Left kidney (tissue), 2 donors: ENCODE data around the gene KLK8. TPM values are rescaled to one million over a fixed set of nuclear protein-coding genes. Genes with fewer than 3 reads are reported as not detected.
"Not testable (repeated sequence)": the region's sequence is repeated elsewhere in the genome, so short reads cannot be mapped to it uniquely, and the experiment has no call there.

ENCODE experiments used
- DNase-seq: peaks from one replicate; pipeline ENCODE4 v3.0.0-alpha.2; 2013
- polyA plus RNA-seq: library from polyadenylated mRNA; unstranded; fragments of 120-200 nt; gene quantifications from one replicate; pipeline ENCODE4 v1.2.1, GENCODE V29; 2013; ENCODE audit not compliant: insufficient read length

KLK8 gene
- polyA plus RNA-seq, 1 donor, result 3.9 TPM

DNA sequence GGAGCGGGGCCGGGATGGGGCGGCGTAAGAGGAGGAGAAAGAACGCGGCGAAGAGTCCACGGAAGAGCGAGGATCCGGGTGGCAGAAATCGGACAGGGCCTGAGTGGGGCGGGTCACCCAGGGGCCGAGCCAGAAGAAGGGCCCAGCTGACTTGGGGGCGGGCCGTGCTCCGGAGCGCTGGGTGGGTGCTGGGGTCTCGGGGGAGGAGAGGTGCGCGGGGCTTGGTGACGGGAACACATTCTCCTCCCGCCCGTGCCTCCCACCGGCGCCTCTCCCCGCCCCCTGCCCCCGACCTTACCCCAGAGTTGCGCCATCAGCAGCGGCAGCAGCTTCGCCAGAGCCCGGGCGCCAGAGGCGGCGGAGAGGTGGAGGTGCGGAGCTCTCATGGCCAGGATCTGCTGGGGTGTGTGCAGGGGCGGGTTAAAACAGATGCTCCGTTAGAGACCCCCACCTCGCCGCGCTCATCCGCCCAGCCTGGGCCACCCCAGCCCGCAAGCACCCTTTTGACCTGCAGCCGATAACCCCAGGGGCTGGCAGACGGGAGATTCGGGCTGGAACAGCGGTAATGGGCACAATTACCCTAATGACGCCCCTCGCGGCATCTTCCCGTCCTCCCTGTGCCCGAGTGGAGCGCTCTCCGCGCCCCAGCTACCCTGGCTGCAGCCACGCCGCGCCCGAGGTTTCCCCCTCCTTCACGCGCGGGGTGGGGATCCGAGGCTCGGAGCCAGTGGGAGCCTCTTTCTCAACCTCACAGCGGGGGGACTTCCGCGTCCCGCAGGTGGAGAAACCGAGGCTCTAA lies 17.5 kb upstream of the KLK8 start:
- no peak for DNase-seq

DNA sequence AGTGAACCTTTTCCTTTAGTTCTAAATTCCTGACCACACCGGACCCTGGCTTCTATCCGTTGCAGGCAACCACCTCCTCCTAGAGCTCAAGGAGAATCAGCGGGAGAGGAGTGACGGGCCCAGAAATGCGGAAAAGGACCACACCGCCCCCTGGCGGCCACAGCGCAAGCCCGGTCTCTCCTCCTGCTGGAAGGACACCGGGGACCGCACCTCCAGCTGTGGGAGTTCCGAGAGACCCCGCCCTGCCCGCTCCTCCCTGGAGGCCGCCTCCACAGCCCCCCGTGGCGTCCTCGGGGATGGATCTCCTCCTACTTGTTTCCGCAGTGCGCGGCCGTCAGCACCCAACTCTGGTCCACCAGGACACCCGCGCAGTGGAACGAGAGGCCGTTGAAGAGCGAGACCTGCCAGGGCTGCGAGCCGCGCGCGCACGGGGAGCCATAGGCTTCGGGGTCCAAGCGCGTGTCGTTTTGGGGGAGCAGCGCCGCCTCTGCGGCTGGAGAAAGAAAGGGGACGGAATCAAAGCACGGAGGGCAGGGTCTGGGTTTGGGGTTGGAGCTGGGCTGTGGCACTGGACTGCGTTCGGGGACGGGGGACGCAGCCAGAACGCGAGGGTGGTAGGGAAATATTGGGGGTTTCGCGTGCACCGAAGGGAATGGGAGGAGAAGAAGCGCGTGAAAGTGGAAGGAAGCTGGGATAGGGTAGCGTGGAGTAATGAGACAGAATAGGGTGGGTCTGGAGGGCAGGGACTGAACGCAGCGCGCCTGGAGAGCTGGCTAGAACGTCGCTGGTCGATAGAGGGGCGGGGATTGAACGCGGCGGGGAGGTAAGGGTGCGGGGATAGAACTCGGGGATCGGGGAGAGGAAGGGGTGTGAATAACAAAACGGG lies 15.6 kb upstream of the KLK8 start:
- DNase-seq, result peak; percentile 51

DNA sequence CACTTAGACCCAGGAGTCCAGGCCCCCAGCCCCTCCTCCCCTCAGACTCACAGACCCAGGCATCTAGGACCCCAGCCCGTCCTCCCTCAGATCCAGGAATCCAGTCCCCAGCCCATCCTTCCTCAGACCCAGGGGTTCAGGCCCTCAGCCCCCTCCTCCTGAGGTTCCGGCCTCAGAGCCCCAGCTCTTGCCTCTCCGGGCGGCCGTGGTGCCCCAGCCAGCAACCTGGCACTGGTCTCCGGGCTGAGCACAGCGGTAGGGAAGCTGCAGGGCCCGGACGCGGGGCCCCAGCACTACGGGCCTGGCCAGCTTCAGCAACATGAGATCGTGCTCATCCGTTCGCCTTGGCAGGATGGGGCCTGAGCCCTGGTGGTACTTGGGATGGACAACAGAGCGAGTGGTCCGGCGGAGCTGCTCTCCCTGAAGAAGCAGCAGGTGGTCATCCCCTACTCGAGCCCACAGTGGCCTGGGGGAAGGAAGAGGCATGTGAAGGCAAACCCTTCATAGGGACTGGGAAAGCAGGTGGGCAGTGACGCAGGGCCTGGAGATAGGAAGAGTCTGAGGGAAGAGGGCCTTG lies 14.4 kb upstream of the KLK8 start:
- no peak for DNase-seq

DNA sequence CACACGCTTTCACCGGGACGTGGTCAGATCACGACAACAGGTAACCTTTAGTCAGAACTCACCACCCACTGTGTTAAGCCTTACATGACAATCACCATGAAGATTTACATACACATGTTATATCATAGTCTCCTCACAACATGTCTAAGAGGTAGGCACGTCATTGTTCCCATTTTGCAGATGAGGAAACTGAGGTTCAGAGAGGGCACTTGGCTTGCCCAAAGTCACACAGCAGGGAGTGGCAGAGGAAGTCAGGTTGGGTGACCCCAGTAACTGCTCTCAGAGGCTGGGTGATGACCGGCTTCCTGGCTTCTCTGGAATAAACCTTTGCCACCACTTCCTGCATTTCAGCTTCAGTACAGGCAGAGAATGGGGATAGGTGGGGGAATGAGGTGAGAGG lies 12.8 kb upstream of the KLK8 start:
- DNase-seq, result no peak

DNA sequence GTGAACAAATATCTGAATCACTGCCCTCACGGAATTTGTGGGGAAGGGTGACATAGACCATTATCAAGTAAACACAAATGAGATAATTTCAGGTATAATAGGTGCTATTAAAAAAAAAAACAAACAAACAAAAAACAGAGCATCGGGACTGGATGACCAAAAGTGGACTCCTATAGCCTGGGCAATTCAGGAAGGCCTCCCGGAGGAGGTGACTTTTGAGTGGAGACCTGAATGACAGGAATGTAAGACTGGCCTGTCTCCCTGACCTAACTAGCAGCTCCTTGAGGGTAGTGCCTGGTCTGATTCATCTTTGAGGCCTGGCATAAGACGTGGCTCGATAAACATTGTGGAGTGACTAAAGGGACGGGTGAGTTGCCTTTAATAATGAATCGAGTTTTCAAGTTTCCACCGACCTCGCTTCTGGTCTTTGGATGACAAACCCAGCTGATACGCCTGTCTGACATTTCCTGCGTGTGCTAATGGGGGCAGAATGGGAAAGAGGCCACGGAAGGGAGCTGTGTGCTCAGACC lies 11.3 kb upstream of the KLK8 start:
- DNase-seq, result no peak

DNA sequence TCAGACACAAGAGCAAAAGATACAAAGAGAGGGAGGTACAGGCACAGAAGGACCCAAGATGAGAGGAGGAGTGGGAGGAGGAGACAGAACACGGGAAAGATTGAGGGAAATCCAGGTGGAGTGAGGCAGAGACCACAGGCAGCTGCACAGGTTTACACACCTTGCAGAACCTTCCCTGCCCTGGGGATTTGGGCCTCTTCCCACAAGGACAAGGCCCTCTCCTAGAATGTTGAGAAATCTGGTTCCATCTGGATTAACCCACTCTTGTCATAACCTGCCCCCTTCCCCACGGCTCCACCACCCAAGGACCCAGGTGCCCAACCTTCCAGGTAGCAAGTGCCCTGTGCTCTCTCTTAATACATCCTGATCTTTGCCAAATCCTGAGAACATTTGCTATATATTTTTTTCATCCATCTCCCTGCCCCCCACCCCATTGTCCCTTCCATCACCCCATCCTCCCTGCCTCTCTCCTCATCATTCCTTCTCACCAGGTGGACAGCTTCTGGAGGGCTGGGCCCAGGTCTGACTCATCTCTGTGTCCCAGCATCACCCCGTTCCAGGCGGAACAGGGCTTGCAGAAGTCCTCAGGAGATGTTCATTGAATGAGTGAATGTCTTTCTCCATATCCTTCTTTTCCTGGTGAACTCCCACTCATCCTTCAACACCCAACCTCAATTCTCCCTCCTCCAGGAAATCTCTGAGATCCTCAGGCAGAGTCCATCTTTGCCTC lies 8.8 kb upstream of the KLK8 start:
- DNase-seq, result no peak

DNA sequence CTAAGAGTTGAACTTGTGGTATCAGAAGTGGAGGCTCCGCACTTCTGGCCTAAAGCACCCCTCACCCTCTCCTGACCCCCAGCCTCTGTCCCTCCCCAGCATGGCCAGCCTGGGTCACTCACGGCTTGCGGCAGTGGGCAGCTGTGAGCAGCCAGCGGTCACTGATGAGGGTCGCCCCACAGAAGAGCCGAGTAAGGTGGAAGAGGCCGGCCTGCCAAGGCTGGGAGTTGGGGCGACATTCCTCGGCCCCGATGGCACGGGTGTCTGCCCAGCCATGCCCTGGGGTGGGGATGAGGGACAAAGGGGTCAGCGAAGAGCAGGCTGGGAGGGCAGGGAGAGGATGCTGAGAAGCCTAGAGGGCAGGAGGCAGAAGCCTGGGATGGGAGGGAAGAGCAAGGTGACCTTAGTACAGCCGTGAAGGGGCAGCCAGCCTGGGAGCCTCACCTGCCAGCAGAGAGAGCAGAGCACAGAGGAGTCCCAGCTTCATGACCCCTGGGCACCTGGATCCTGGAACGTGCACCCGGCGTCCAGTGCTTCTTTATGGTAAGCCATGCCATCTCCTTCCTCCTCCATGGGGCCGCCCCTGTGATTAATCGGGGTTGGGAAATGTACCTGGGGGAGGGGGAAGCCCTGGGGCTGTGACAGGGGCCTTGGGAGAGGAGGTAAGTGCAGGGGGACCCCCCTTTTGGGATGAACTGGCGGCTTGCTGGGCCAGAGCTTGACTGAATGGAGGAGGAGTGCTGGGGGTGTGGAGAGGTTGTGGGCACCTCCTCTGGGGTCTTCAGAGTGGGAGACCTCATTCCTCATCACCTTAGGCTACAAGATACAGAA lies 7.9 kb upstream of the KLK8 start:
- no peak for DNase-seq

DNA sequence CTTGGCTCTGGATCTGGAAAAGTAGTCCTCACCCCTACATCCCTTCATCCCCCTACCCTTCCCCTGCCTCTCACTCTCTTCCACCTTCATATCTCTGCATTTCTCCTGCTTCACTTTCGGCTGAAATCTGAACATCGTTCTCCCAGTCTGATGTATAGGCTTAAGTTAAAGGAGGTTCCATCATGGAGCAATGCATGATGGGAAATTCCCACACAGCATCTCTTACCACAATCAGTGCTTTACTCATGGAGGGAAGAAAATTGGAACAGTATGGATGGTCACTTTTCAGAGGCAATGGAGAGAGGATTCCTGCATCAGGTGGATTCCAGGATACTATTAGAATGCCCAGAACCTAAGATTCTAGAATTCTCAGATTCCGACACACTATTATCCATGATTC lies 6.1 kb upstream of the KLK8 start:
- DNase-seq, result no peak

DNA sequence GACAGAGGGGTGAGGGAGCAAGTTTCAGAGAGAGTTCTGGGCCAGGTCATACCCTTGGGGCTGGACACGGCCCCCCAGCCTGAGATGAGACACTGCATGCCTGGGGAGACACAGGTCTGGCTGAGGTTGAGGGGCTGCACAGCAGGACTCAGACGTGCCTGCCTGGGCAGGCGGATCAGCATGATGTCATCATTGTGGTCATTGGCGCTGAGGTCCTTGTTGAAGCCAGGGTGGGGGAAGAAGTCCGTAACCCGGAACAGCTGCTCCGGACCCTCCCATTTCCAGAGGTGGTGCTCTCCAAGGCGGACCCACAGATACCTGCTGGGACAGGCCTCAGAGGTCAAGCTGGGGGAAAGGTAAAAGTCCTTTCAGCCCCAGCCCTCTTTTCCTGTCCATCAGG lies 5.0 kb upstream of the KLK8 start:
- no peak for DNase-seq

DNA sequence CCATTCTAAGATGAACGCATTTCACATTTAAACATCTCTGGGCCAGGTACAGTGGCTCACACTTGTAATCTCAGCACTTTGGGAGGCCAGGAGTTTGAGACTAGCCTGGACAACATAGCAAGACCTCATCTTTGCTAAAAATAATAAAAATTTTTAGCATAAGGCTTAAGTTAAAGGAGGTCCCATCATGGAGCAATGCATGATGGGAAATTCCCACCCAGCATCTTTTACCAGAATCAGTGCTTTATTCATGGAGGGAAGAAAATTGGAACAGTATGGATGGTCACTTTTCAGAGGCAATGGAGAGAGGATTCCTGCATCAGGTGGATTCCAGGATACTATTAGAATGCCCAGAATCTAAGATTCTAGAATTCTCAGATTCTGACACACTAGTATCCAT lies 3.8 kb upstream of the KLK8 start:
- DNase-seq, result no peak

DNA sequence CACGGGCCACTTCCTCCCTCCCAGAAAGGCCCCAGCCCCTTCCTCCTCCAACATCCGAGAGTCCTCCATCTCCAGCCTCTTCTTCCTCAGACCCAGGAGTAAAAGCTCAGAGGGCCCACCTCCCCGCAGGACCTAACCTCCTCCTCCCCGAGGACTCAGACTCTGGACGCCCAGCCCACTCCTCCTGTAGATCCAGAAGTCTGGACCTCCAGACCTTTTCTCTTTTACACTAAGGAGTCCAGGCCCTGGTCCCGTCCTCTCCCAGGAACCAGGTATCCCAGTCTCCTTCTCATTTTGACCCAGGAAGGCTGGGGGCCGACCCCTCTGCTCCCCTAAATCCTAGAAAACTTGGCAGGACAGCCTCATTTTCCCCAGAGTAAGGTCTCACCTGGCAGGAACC lies 1.9 kb upstream of the KLK8 start:
- DNase-seq, result no peak

DNA sequence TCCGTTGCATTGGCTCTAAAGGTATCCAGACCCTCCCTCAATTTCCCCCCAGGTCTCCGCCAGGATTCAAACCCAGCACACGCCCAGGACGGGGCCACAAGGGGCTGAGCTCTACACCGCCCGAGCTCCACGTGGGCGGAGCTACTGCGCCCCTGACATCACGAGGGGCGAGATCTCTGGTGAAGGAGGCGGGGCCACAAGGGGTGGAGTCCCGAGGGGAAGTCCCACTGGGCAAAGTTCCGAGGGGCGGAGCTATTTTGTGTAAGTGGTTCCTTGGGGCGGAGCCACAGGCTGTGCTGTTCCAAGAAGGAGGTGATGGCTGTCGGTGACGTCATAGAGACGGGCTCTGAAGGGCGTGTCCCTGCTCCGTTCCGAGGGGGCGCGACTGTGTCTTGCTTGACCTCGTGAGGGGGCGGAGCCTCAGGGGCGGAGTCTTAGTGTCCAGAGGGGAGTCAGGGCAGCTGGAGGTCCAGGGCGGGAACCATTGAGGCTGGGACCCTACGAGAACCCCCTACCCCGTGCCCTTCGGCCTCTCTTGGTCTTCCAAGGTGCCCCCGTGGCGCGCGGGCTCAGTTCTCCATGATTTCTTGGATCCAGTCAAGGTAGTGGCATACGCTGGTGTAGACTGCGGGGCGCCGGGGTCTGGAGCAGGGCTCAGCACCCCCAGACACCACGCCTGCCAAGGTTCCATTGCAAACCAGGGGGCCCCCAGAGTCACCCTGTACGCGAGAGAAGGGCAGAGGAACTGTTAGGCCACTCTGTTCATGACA lies 1.3 kb upstream of the KLK8 start:
- DNase-seq, result peak; percentile 40

DNA sequence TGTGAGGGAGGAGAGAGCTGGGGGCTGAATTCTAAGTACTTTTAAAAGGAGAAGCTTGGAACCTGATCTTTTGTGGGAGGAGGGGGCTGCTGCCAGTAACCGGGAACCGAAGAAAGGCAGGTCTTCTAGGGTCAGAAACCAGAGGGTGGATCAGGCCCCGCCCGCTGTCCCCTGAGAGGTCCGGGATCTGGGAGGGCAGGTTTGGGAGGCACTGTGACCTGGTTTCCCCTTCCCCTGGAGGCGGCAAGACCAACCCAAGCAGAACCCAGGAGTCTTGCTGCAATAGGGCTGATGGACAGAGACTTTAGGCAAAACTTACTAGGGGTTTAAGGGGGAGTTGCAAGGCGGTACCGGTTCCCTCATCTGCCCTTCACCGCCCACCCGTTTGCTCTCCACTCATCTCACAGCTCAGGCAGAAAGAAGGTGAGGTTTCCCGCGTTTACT lies 707 bp upstream of the KLK8 start:
- peak; percentile 60 for DNase-seq

DNA sequence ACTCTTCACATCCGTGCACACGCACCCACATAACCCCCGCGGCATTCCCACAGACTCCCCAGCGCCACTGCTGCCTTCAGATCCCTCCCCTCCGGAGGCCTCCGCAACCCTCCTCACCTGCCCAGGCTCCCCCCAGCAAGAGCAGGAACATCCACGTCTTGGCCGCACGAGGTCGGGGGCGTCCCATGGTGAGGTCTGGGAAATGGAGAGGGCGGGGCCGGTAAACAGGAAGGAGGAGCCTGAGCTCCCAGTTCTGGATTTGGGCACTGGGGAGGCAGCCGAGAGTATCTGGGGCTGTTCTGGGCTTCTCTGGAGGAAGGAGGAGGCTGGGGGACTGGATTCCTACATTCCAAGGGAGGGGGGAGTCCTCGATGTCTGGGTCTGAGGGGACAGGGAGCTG lies 423 bp downstream of the KLK8 start:
- no peak for DNase-seq

DNA sequence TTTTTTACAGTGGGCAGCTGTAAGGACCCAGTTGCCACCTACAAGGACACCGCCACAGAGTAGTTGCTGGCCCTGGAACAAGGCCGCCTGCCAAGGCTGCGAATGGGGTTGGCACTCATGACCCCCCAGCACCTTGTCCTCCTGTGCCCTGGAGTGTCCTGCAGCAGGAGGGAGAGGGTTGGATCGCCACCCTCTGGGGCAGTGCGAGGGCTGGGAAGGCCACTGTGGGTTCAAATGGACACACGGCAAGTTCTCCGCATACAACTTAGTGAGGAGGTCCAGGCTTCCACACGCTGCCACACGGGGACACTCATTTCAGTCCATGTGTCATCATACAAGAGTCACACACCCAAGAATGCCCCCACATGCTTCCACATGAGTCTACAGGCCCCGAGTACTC lies 978 bp downstream of the KLK8 start:
- no peak for DNase-seq

DNA sequence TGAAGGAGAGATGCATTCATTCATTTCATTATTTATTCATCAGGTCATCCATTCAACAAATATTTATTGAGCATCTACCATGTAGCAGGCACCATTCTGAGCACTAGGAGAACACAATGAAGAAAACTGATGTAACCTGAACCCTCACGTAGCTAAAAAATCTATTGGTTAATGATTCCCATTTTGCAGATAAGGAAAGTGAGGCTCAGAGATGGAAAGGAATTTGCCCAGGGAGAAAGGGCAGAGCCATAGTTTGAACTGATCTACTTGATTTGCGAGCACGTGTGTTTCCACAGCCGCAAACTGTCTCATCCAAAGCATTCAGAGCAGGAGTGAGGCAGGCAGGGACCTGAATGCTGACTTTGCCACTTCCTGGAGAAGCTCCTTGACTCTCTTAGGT lies 2.7 kb downstream of the KLK8 start:
- no peak for DNase-seq

DNA sequence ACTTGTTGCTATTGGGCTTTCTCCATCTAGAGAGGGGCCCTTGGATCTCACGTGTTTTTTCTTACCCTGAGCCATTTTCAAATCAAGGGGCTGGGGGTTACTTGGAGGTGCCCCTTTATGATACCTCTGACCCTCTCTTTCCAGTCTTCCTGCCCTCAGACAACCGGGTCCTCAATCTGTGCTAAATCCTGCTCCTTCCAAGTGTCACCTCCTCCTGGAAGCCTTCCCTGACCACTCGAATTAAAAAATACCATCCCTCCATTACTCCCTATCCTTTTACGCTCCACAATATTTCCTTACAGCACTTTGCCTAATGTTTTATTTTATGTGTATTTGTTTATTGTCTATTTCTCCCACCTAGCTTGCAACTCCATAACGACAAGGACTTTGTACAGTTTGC lies 3.3 kb downstream of the KLK8 start:
- no peak for DNase-seq

DNA sequence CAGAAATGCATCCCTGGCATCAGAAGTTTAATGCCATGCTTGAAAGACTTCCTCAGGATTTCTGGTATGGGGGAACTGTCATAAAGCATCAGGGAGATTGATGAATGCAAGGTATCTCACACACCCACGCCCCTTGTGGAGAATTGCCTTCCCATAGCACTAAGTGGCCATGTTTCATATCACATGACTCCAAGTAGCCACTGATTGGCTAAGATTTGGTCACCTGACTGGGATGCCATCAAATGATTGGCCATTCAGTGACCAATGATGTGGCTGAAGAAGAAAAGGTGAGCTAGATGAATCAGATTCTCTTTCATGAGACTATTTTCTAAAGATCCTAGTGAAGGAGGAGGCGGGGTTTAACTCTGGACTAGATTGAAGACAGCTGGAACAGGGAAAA lies 7.3 kb downstream of the KLK8 start:
- no peak for DNase-seq

DNA sequence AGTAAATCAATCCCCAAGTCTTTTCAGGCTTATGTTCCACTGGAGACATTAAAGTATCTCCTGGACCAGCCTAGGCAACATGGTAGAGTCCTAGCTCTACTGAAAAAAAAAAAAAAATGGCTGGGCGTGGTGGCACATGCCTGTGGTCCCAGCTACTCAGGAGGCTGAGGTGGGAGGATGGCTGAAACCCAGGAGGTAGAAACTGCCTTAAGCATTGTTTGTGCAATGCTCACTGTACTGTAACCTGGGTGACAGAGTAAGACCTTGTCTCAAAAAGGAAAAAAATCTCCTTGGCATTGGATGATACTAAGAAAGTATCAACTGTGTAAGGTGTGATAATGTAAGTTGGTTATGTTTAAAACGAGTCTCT lies 8.8 kb downstream of the KLK8 start:
- DNase-seq, result no peak

DNA sequence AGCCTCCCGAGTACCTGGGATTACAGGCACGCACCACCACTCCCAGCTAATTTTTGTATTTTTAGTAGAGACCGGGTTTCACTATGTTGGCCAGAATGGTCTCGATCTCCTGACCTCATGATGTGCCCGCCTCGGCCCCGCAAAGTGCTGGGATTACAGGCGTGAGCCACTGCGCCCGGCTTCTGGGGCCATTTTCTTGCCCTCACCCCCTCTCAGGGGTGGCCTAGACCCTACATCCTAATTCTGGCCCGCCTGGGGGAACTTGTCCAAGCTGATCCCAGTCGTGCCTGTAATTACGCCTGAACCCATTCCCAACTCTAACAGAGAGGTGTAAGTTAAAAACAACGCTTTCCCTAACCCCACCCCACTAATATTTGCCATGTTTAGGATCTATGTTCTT lies 17.0 kb downstream of the KLK8 start:
- not testable (repeated sequence) for DNase-seq
